Fibroblast of skin of left biceps (primary cell): ENCODE results near the gene BRI3BP.

Experiments
- DNase-seq, 2 experiments: peaks; one replicate each; pipeline ENCODE4 v3.0.0-alpha.2; 2013; ENCODE audit warnings: low read depth in 2 of 2

Gene BRI3BP

GRCh38 chr12:124993626-124994436, at the start of gene BRI3BP:
TSS of gene BRI3BP (plus strand) at chr12:124993645. CDS start at chr12:124993791, 146 bp downstream.
- DNase-seq = no peak

- DNase-seq = no peak
Measured at GRCh38 chr12:124946447-124946793, 47.0 kb upstream of the BRI3BP start.

GRCh38 chr12:124947013-124947412, 46.4 kb upstream of the BRI3BP start:
- DNase-seq = no peak

- DNase-seq = no peak
Measured at GRCh38 chr12:124947561-124948398, 45.7 kb upstream of the BRI3BP start.

GRCh38 chr12:124949066-124949465, 44.4 kb upstream of the BRI3BP start:
- no peak for DNase-seq

- no peak for DNase-seq
Measured at GRCh38 chr12:124949779-124950728, 43.4 kb upstream of the BRI3BP start.

GRCh38 chr12:124952295-124952694, 41.1 kb upstream of the BRI3BP start:
- DNase-seq = no peak

- no peak for DNase-seq
Measured at GRCh38 chr12:124952801-124953200, 40.6 kb upstream of the BRI3BP start.

GRCh38 chr12:124953689-124954405, 39.6 kb upstream of the BRI3BP start:
- no peak for DNase-seq

GRCh38 chr12:124954771-124955170, 38.7 kb upstream of the BRI3BP start:
- DNase-seq = no peak

- no peak for DNase-seq
Measured at GRCh38 chr12:124956571-124956970, 36.9 kb upstream of the BRI3BP start.

GRCh38 chr12:124961055-124961454, 32.4 kb upstream of the BRI3BP start:
- DNase-seq = no peak

GRCh38 chr12:124963211-124963610, 30.2 kb upstream of the BRI3BP start:
- DNase-seq = no peak

GRCh38 chr12:124964251-124964650, 29.2 kb upstream of the BRI3BP start:
- DNase-seq = no peak

GRCh38 chr12:124964836-124965462, 28.5 kb upstream of the BRI3BP start:
- DNase-seq = no peak

GRCh38 chr12:124967016-124967739, 26.3 kb upstream of the BRI3BP start:
- DNase-seq = no peak

- no peak for DNase-seq
Measured at GRCh38 chr12:124968656-124969055, 24.8 kb upstream of the BRI3BP start.

GRCh38 chr12:124970647-124971402, 22.6 kb upstream of the BRI3BP start:
- no peak for DNase-seq

- no peak for DNase-seq
Measured at GRCh38 chr12:124971603-124972002, 21.8 kb upstream of the BRI3BP start.
